HEK293 (cell line): ENCODE data around the gene PBXIP1.

Source experiments
- CTCF ChIA-PET: fragments of 350-600 bp; formaldehyde crosslinking; extraction: SDS; loops from one replicate; lab custom pipeline; 2021; ENCODE audit warnings: antibody characterized with exemption; lab: Yijun Ruan, JAX
- POLR2A ChIA-PET: fragments of 300-600 bp; formaldehyde crosslinking; extraction: SDS; loops from one replicate; lab custom pipeline; 2020; ENCODE audit warnings: antibody characterized with exemption, inconsistent platforms; lab: Yijun Ruan, JAX
- H3K27ac ChIP-seq: fragments of 200-500 bp; sonication (Bioruptor generic); 2 replicates; pipeline ENCODE4 v1.5.1; 2014; ENCODE audit warnings: low read depth, low read length, control low read depth, inconsistent platforms; ENCODE audit errors: extremely low read depth
- H3K36me3 ChIP-seq, 2 experiments: fragments of 200-500 bp in 1 of 2; sonication (Bioruptor generic) in 1 of 2; 1 replicate in 1 of 2; 2 replicates in 1 of 2; pipeline ENCODE4 v1.5.1; 2014 to 2017; ENCODE audit warnings: inconsistent platforms in 2 of 2, low read length in 2 of 2; ENCODE audit not compliant: control insufficient read depth in 2 of 2, insufficient read depth in 1 of 2
- H3K4me1 ChIP-seq: fragments of 200-500 bp; sonication (Bioruptor generic); 2 replicates; pipeline ENCODE4 v1.5.1; 2014; ENCODE audit warnings: mild to moderate bottlenecking, low read length, inconsistent platforms; ENCODE audit not compliant: control insufficient read depth, insufficient read depth
- H3K4me3 ChIP-seq: 2 replicates; pipeline ENCODE4 v1.5.1; 2011; ENCODE audit warnings: low read depth, mild to moderate bottlenecking, control low read depth, low read length, moderate library complexity
- H3K9me3 ChIP-seq: fragments of 200-500 bp; sonication (Bioruptor generic); 2 replicates; pipeline ENCODE4 v1.5.1; 2014; ENCODE audit warnings: low read depth, low read length, inconsistent platforms; ENCODE audit not compliant: control insufficient read depth, insufficient read depth
- CTCF ChIP-seq: fragments of 450-650 bp; formaldehyde crosslinking; IDR thresholded peaks from 2 replicates; pipeline ENCODE4 v1.5.1; 2016; ENCODE audit warnings: missing biosample characterization, missing genetic modification characterization
- GLIS1 ChIP-seq: fragments of 450-650 bp; formaldehyde crosslinking; IDR thresholded peaks from 2 replicates; pipeline ENCODE4 v1.5.1; 2016; ENCODE audit warnings: missing biosample characterization, missing genetic modification characterization
- PRDM4 ChIP-seq: fragments of 450-650 bp; formaldehyde crosslinking; IDR thresholded peaks from 2 replicates; pipeline ENCODE4 v1.5.1; 2017; ENCODE audit warnings: missing biosample characterization, missing genetic modification characterization
- TRIM28 ChIP-seq: IDR thresholded peaks from 2 replicates; pipeline ENCODE4 v1.6.1; 2011; ENCODE audit warnings: low read length, control low read depth, borderline replicate concordance
- ZBTB8A ChIP-seq: fragments of 450-650 bp; formaldehyde crosslinking; IDR thresholded peaks from 2 replicates; pipeline ENCODE4 v1.5.1; 2016; ENCODE audit warnings: missing biosample characterization, missing genetic modification characterization
- ZNF10 ChIP-seq: fragments of 450-650 bp; formaldehyde crosslinking; IDR thresholded peaks from 2 replicates; pipeline ENCODE4 v1.5.1; 2017; ENCODE audit warnings: missing biosample characterization, missing genetic modification characterization
- ZNF121 ChIP-seq: fragments of 450-650 bp; formaldehyde crosslinking; IDR thresholded peaks from 2 replicates; pipeline ENCODE4 v1.5.1; 2016; ENCODE audit warnings: missing biosample characterization, missing genetic modification characterization
- ZNF148 ChIP-seq: fragments of 450-650 bp; formaldehyde crosslinking; IDR thresholded peaks from 2 replicates; pipeline ENCODE4 v1.5.0; 2017; ENCODE audit warnings: missing biosample characterization, missing genetic modification characterization, borderline replicate concordance
- ZNF184 ChIP-seq: fragments of 450-650 bp; IDR thresholded peaks from 2 replicates; pipeline ENCODE4 v1.5.1; 2018; ENCODE audit warnings: missing biosample characterization, mild to moderate bottlenecking, missing genetic modification characterization
- ZNF19 ChIP-seq: fragments of 450-650 bp; formaldehyde crosslinking; IDR thresholded peaks from 2 replicates; pipeline ENCODE4; 2016; ENCODE audit warnings: missing biosample characterization, missing genetic modification characterization, low read depth
- ZNF223 ChIP-seq: fragments of 450-650 bp; formaldehyde crosslinking; IDR thresholded peaks from 2 replicates; pipeline ENCODE4 v1.5.1; 2016; ENCODE audit warnings: missing biosample characterization, missing genetic modification characterization
- ZNF239 ChIP-seq: fragments of 450-650 bp; formaldehyde crosslinking; IDR thresholded peaks from 2 replicates; pipeline ENCODE4 v1.5.1; 2016; ENCODE audit warnings: missing biosample characterization, missing genetic modification characterization
- ZNF366 ChIP-seq: fragments of 450-650 bp; formaldehyde crosslinking; conservative IDR thresholded peaks from 2 replicates; pipeline ENCODE4 v1.5.1; 2016; ENCODE audit warnings: missing biosample characterization, missing genetic modification characterization
- ZNF555 ChIP-seq: fragments of 450-650 bp; formaldehyde crosslinking; conservative IDR thresholded peaks from 2 replicates; pipeline ENCODE4 v1.5.1; 2017; ENCODE audit warnings: missing biosample characterization, mild to moderate bottlenecking, missing genetic modification characterization, inconsistent platforms
- ZNF585B ChIP-seq: fragments of 450-650 bp; formaldehyde crosslinking; IDR thresholded peaks from 2 replicates; pipeline ENCODE4 v1.5.1; 2016; ENCODE audit warnings: missing biosample characterization, missing genetic modification characterization
- ZNF626 ChIP-seq: fragments of 450-650 bp; sonication (Bioruptor Pico); formaldehyde crosslinking; IDR thresholded peaks from 2 replicates; pipeline ENCODE4 v1.5.1; 2018; ENCODE audit warnings: missing biosample characterization, missing genetic modification characterization, inconsistent platforms
- ZNF654 ChIP-seq: fragments of 450-650 bp; formaldehyde crosslinking; IDR thresholded peaks from 2 replicates; pipeline ENCODE4 v1.5.1; 2016; ENCODE audit warnings: low read depth, missing biosample characterization, missing genetic modification characterization
- ZNF768 ChIP-seq: fragments of 450-650 bp; formaldehyde crosslinking; IDR thresholded peaks from 2 replicates; pipeline ENCODE4 v1.5.1; 2018; ENCODE audit warnings: missing biosample characterization, mild to moderate bottlenecking, missing genetic modification characterization
- ZNF791 ChIP-seq: fragments of 450-650 bp; formaldehyde crosslinking; IDR thresholded peaks from 2 replicates; pipeline ENCODE4 v1.5.1; 2016; ENCODE audit warnings: missing biosample characterization, missing genetic modification characterization
- ZNF843 ChIP-seq: fragments of 450-650 bp; formaldehyde crosslinking; IDR thresholded peaks from 2 replicates; pipeline ENCODE4 v1.5.1; 2016; ENCODE audit warnings: missing biosample characterization, missing genetic modification characterization
- ZXDB ChIP-seq: fragments of 450-650 bp; formaldehyde crosslinking; IDR thresholded peaks from 2 replicates; pipeline ENCODE4 v1.5.1; 2016; ENCODE audit warnings: missing biosample characterization, missing genetic modification characterization
- TF ChIP-seq, protein P1 (sequence below): sonication (generic); formaldehyde crosslinking; IDR thresholded peaks from 2 replicates; pipeline ENCODE4 v1.8.1; 2022; ENCODE audit warnings: mild to moderate bottlenecking, moderate library complexity, missing genetic modification reagents
- TF ChIP-seq, protein P2 (sequence below): fragments of 450-650 bp; formaldehyde crosslinking; IDR thresholded peaks from 2 replicates; pipeline ENCODE4 v1.5.1; 2016; ENCODE audit warnings: missing biosample characterization, missing genetic modification characterization

PBXIP1 gene

DNA sequence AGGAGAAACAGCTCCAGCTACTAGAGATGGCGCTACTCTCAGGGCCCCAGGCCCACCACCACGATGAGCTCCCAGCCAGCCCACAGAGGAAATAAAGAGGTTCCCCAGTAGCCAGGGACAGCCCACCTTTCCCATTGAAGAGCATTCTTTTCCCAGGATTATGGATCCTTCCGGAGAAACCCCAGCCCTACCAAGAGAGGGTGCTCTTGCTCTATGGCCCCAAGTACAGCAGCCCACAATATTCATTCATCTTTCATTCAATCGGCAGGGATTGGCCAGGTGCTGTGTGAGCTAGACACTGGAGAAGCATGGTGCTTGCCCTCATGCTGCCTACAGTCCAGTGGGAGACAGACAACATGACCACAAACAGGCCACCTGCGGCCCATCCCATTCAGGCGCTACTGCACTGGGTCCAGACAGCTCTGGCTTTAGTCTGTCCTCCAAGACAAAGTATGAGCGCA lies 49.2 kb downstream of the PBXIP1 start:
- TF ChIP-seq ZNF148 (tag by site-specific recombination) (no peak), ZNF791 (tag by site-specific recombination) (no peak), ZNF366 (no peak), ZNF654 (tag by site-specific recombination) (0 out of 2 replicates have a peak, but pooled peaks have one; percentile 13), ZNF184 (tag by site-specific recombination) (no peak), TRIM28 (peak; percentile 67; the same call in 1 of the 2 replicates)
- CTCF ChIA-PET: interaction anchor here (0.6 to 2.2 kb wide), 7 partner anchors 38 to 237 kb away, joined by 3 to 7 read pairs (median 3); no protein-coding TSS in a partner anchor
- Histone ChIP-seq H3K36me3 (no peaks in the 10 kb centered on the region), H3K27ac (no peak overlapping the region), H3K4me3 (no peak overlapping the region), H3K9me3 (no peaks in the 10 kb centered on the region), H3K4me1 (no peaks in the 10 kb centered on the region)
- POLR2A ChIA-PET: no interaction called here

DNA sequence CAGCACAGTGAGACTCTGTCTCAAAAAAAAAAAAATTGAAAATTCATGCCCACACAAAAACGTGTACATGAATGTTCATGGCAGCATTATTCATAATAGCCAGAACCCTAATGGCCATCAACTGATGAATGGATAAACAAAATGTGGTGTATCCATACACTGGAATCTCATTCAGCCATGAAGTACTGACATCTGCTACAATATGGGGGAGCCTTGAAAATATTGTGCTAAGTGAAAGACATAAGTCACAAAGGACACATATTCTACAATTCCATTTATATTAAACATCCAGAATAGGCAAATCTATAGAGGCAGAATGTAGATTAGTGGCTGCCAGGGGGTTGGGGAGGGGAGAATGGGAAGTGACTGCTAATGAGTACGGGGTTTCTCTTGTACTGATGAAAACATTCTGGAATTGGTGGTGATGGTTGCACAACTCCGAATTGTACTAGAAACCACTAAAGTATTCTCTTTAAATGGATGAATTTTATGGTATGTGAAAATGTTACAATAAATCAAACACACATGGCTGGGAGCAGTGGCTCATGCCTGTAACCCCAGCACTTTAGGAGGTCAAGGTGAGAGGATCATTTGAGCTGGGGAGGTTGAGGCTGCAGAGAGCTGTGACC lies 52.8 kb downstream of the PBXIP1 start:
- TF ChIP-seq ZNF585B (no peak), ZNF10 (tag by site-specific recombination) (peak; percentile 84), GLIS1 (no peak), PRDM4 (tag by site-specific recombination) (peak; percentile 70), ZNF366 (no peak), ZNF843 (no peak)
- TF ChIP-seq, protein P1, sequence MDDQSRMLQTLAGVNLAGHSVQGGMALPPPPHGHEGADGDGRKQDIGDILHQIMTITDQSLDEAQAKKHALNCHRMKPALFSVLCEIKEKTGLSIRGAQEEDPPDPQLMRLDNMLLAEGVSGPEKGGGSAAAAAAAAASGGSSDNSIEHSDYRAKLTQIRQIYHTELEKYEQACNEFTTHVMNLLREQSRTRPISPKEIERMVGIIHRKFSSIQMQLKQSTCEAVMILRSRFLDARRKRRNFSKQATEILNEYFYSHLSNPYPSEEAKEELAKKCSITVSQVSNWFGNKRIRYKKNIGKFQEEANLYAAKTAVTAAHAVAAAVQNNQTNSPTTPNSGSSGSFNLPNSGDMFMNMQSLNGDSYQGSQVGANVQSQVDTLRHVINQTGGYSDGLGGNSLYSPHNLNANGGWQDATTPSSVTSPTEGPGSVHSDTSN (CRISPR knock-in tag): no peak
- Histone ChIP-seq H3K36me3 (no peaks in the 10 kb centered on the region), H3K4me1 (no peaks in the 10 kb centered on the region), H3K4me3 (no peak overlapping the region), H3K9me3 (no peaks in the 10 kb centered on the region), H3K27ac (no peak overlapping the region)
- CTCF ChIA-PET: interaction anchor here (1.4 kb wide), 1 partner anchor 43 kb away, joined by 3 read pairs; no protein-coding TSS in a partner anchor
- POLR2A ChIA-PET: no interaction called here

- TF ChIP-seq ZNF768 (tag by site-specific recombination) (no peak), ZNF223 (no peak), ZNF555 (tag by site-specific recombination) (no peak), ZBTB8A (no peak), CTCF (no peak), ZNF19 (no peak), ZNF121 (no peak), ZNF626 (no peak), ZNF239 (tag by site-specific recombination) (no peak), ZXDB (tag by site-specific recombination) (no peak)
- TF ChIP-seq, protein P2, sequence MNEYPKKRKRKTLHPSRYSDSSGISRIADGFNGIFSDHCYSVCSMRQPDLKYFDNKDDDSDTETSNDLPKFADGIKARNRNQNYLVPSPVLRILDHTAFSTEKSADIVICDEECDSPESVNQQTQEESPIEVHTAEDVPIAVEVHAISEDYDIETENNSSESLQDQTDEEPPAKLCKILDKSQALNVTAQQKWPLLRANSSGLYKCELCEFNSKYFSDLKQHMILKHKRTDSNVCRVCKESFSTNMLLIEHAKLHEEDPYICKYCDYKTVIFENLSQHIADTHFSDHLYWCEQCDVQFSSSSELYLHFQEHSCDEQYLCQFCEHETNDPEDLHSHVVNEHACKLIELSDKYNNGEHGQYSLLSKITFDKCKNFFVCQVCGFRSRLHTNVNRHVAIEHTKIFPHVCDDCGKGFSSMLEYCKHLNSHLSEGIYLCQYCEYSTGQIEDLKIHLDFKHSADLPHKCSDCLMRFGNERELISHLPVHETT (tag by site-specific recombination): no peak
- POLR2A ChIA-PET: no interaction called here
Observed at GRCh38 chr1:154901591-154901990, 54.3 kb downstream of the PBXIP1 start.

More at GRCh38 chr1:154901591-154901990, 54.3 kb downstream of the PBXIP1 start:
- Histone ChIP-seq H3K4me1 (no peaks in the 10 kb centered on the region), H3K27ac (no peak overlapping the region), H3K36me3 (no peaks in the 10 kb centered on the region), H3K4me3 (no peak overlapping the region), H3K9me3 (no peaks in the 10 kb centered on the region)
- CTCF ChIA-PET: no interaction called here
